PC-3 (cell line): Measurements from ENCODE around the gene RSPH6A. TPM values are rescaled to one million over a fixed set of nuclear protein-coding genes. Genes with fewer than 3 reads are reported as not detected.

Experiments
- ATAC-seq: fragments of 200-7000 bp; cut with Tn5 transposase; 2 replicates; pipeline ENCODE4 v1.9.1; 2020; ENCODE audit warnings: mild to moderate bottlenecking, moderate library complexity
- BruUV-seq: library from RNA; stranded (reverse); fragments of 400-500 nt; replicated peaks from 2 replicates; lab custom pipeline; 2021; lab: Mats Ljungman, UMichigan
- CTCF ChIA-PET: fragments of 300-600 bp; sonication (Branson Sonifier 250); formaldehyde crosslinking; loops from one replicate; lab custom pipeline; 2022; ENCODE audit warnings: antibody characterized with exemption; lab: Charles Lee
- POLR2A ChIA-PET: fragments of 300-600 bp; sonication (Branson Sonifier 250); formaldehyde crosslinking; loops from one replicate; lab custom pipeline; 2022; ENCODE audit warnings: antibody characterized with exemption; ENCODE audit not compliant: unreplicated experiment; lab: Charles Lee
- DNase-seq: peaks from one replicate; pipeline ENCODE4 v3.0.0-alpha.2; 2015
- H2AFZ ChIP-seq: fragments of 300-600 bp; sonication (generic); 2 replicates; pipeline ENCODE4 v1.6.0; 2016; ENCODE audit warnings: antibody characterized with exemption, low read length
- H3F3A ChIP-seq: fragments of 300-600 bp; sonication (generic); one replicate; pipeline ENCODE4 v1.6.0; 2017; ENCODE audit warnings: antibody characterized with exemption, low read length, control low read depth, mild to moderate bottlenecking; ENCODE audit not compliant: unreplicated experiment
- H3K27ac ChIP-seq: fragments of 300-600 bp; sonication (generic); 2 replicates; pipeline ENCODE4 v1.5.1; 2016; ENCODE audit warnings: mild to moderate bottlenecking, low read length
- H3K27me3 ChIP-seq: fragments of 300-600 bp; sonication (generic); 2 replicates; pipeline ENCODE4 v1.6.1; 2016; ENCODE audit warnings: low read length, mixed read lengths
- H3K36me3 ChIP-seq: fragments of 300-600 bp; sonication (generic); 2 replicates; pipeline ENCODE4 v1.6.1; 2016; ENCODE audit warnings: low read depth, mixed run types, low read length, mixed read lengths
- H3K4me1 ChIP-seq: fragments of 300-600 bp; sonication (generic); 2 replicates; pipeline ENCODE4 v1.5.1; 2016; ENCODE audit warnings: low read length; ENCODE audit not compliant: insufficient read depth
- H3K4me2 ChIP-seq: fragments of 300-600 bp; sonication (generic); 2 replicates; pipeline ENCODE4 v1.6.0; 2016; ENCODE audit warnings: low read length
- H3K4me3 ChIP-seq: fragments of 300-600 bp; sonication (generic); 2 replicates; pipeline ENCODE4 v1.5.1; 2016; ENCODE audit warnings: mild to moderate bottlenecking, low read length, mixed read lengths
- H3K79me2 ChIP-seq: fragments of 300-600 bp; sonication (generic); 2 replicates; pipeline ENCODE4 v1.6.1; 2017; ENCODE audit warnings: low read length, mixed read lengths
- H3K9ac ChIP-seq: fragments of 300-600 bp; sonication (generic); 2 replicates; pipeline ENCODE4 v1.6.0; 2016; ENCODE audit warnings: mild to moderate bottlenecking, low read length
- H3K9me2 ChIP-seq: fragments of 300-600 bp; sonication (generic); replicated peaks from 2 replicates; pipeline ENCODE4 v1.6.1; 2016; ENCODE audit warnings: mixed run types, low read length, mixed read lengths
- H3K9me3 ChIP-seq: fragments of 300-600 bp; sonication (generic); 2 replicates; pipeline ENCODE4 v1.6.1; 2016; ENCODE audit warnings: low read length, mixed read lengths
- H4K20me1 ChIP-seq: fragments of 300-600 bp; sonication (generic); 2 replicates; pipeline ENCODE4 v1.6.1; 2016; ENCODE audit warnings: low read length, mixed read lengths
- EZH2 ChIP-seq: fragments of 300-600 bp; sonication (generic); IDR thresholded peaks from one replicate; pipeline ENCODE4 v1.6.1; 2017; ENCODE audit warnings: antibody characterized with exemption, mild to moderate bottlenecking, low read length; ENCODE audit not compliant: unreplicated experiment
- EZH2phosphoT487 ChIP-seq: fragments of 300-600 bp; sonication (generic); IDR thresholded peaks from 2 replicates; pipeline ENCODE4 v1.6.1; 2018; ENCODE audit warnings: mild to moderate bottlenecking, antibody characterized with exemption, low read length, borderline replicate concordance
- intact Hi-C: fragments of 100-400 bp; cut with micrococcal nuclease; formaldehyde crosslinking; loops from 2 replicates; pipeline ENCODE4 v1.9.0; 2023
- total RNA-seq: library from RNA; depleted of rRNA; stranded (reverse); fragments of >200 nt; gene quantifications from 2 replicates; pipeline ENCODE4 v1.2.3, GENCODE V29; 2014
- TF ChIP-seq, protein P1 (sequence below): fragments of 300-600 bp; sonication (generic); conservative IDR thresholded peaks from 2 replicates; pipeline ENCODE4 v1.5.1; 2017; ENCODE audit warnings: antibody characterized with exemption, low read depth, mild to moderate bottlenecking, low read length

RSPH6A gene
- total RNA-seq, 1 experiment from 2014 or later: not detected

DNA sequence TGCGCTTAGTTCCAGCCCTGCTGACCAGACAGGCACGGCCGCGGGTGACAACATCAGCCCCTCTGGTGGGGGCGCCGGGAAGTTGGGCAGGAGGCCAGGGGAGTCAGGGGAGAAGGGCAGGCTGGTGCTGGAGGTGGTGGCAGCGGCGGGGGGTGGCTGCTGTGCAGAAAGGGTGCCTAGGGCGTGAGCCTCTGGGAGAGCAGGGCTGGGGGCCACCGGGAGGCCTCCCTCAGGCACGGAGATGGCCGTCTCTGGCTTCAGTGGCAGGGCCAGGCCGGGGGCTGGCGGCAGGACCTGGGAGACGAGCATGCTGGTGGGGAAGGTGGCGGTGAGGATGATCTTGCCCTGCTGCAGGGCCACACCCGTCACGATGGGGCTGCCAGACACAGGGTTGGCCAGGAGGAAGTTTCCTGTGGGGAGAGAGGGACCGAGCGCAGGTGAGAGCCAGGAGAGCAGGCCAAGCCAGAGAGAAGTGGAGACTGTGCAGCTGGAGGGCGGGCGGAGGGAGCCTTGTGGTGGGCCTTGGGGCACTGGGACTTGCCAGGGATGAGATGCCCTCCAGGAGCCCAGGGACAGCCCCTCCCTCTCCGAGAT is 49.3 kb downstream of the RSPH6A start:
- Histone ChIP-seq H3K9me3 (no peaks in the 10 kb centered on the region), H3K79me2 (no peaks in the 10 kb centered on the region), H2AFZ (no peak overlapping the region), H4K20me1 (no peaks in the 10 kb centered on the region), H3K9ac (no peak overlapping the region), H3K27me3 (no peaks in the 10 kb centered on the region), H3K9me2 (no peaks in the 10 kb centered on the region), H3K27ac (no peak overlapping the region), H3K36me3 (no peaks in the 10 kb centered on the region), H3F3A (no peaks in the 10 kb centered on the region), H3K4me3 (no peak overlapping the region), H3K4me1 (peaks cover 13% of the 10 kb centered on the region; the same call in 1 of the 2 replicates), H3K4me2 (no peak overlapping the region)
- DNase-seq (no peak), ATAC-seq (no peak)
- POLR2A ChIA-PET: no interaction called here
- intact Hi-C loops: no loop called here
- CTCF ChIA-PET: no interaction called here
- BruUV-seq: no TSS peak
- TF ChIP-seq EZH2phosphoT487: no peak
- no peak for TF ChIP-seq EZH2
- TF ChIP-seq, protein P1, sequence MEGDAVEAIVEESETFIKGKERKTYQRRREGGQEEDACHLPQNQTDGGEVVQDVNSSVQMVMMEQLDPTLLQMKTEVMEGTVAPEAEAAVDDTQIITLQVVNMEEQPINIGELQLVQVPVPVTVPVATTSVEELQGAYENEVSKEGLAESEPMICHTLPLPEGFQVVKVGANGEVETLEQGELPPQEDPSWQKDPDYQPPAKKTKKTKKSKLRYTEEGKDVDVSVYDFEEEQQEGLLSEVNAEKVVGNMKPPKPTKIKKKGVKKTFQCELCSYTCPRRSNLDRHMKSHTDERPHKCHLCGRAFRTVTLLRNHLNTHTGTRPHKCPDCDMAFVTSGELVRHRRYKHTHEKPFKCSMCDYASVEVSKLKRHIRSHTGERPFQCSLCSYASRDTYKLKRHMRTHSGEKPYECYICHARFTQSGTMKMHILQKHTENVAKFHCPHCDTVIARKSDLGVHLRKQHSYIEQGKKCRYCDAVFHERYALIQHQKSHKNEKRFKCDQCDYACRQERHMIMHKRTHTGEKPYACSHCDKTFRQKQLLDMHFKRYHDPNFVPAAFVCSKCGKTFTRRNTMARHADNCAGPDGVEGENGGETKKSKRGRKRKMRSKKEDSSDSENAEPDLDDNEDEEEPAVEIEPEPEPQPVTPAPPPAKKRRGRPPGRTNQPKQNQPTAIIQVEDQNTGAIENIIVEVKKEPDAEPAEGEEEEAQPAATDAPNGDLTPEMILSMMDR: no peak

DNA sequence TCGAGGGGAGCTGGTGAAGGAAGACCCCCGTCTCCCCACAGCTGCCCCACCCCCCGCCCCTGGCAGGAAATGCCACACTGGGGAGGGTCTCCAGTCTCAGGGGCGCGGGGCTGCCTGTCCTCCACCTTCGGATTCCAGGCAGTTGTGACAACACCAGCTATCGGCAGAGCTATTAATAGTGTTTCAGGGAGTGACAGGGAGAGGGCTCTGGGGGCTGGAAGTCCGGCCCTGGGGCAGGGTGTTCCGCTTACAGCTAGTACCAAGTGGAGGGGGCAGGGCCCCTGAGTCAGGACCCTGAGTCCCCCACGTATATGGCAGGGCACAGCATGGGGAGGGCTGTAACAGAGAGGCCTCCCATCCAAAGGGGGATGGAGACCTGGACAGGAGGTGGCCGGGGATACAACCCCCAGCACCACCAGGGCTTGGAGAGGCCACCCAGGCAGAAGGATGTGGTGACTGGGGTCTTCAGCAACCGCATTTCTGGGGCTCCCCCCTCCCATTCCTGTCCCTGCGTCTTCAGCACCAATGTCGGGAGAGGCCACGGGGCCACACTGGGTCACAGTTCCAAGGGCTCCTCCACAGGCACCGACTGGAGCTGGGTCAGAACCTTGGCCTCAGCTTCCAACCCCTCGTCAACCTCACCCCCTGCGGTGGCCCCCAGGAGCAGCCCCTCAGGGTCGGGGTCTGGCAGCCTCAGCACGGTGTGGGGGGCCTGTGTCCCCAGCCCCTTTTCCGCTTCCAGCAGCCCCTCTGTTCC is 50.0 kb downstream of the RSPH6A start:
- TF ChIP-seq, protein P1: no peak
- TF ChIP-seq EZH2phosphoT487: no peak
- TF ChIP-seq EZH2: no peak
- no peak for ATAC-seq
- Histone ChIP-seq H4K20me1 (no peaks in the 10 kb centered on the region), H3K4me3 (no peak overlapping the region), H3K9me3 (no peaks in the 10 kb centered on the region), H3K27me3 (no peaks in the 10 kb centered on the region), H3K9me2 (no peaks in the 10 kb centered on the region), H2AFZ (no peak overlapping the region), H3F3A (no peaks in the 10 kb centered on the region), H3K36me3 (no peaks in the 10 kb centered on the region), H3K27ac (no peak overlapping the region), H3K9ac (no peak overlapping the region), H3K79me2 (no peaks in the 10 kb centered on the region), H3K4me2 (no peak overlapping the region), H3K4me1 (peaks cover 13% of the 10 kb centered on the region; the same call in 1 of the 2 replicates)
- CTCF ChIA-PET: no interaction called here
- no TSS peak for BruUV-seq
- POLR2A ChIA-PET: no interaction called here
- DNase-seq: no peak
- intact Hi-C loops: no loop called here

DNA sequence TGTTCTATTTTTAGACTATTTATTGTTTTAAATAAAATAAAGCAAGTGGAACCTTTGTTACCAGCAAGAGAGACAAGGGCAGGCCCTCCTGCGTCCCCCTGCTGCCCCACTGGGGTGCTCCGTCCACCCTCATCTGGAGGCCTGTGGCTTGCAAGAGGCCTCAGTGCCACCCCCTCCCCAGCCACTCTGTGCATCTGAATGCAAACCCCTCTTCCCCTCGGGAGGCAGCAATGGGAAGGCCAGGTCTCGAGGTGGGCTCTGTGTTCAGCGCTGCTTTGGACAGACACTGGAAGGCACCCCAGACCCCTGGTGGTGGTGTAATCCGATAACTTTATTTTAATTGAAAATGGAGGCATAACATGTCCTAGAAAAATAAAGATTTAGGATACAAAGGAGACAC is 50.6 kb downstream of the RSPH6A start:
- Histone ChIP-seq H3K4me2 (no peak overlapping the region), H3K27me3 (no peaks in the 10 kb centered on the region), H2AFZ (no peak overlapping the region), H3K9me3 (no peaks in the 10 kb centered on the region), H3K9ac (no peak overlapping the region), H4K20me1 (no peaks in the 10 kb centered on the region), H3F3A (no peaks in the 10 kb centered on the region), H3K79me2 (no peaks in the 10 kb centered on the region), H3K4me3 (no peak overlapping the region), H3K27ac (no peak overlapping the region), H3K36me3 (no peaks in the 10 kb centered on the region), H3K9me2 (no peaks in the 10 kb centered on the region), H3K4me1 (peaks cover 9% of the 10 kb centered on the region; the same call in 1 of the 2 replicates)
- TF ChIP-seq, protein P1: no peak
- TF ChIP-seq EZH2phosphoT487 (no peak), EZH2 (no peak)
- intact Hi-C loops: no loop called here
- ChIA-PET CTCF (no interaction called here), POLR2A (no interaction called here)
- no TSS peak for BruUV-seq
- DNase-seq: no peak
- ATAC-seq: no peak
